Mesodermal cell (in vitro differentiated cells): Measurements from ENCODE around the gene C3orf33.
"Not testable (repeated sequence)": the region's sequence is repeated elsewhere in the genome, so short reads cannot be mapped to it uniquely, and the experiment has no call there.

Source experiments
- H3K27ac ChIP-seq: 2 replicates; pipeline ENCODE4 v1.7.0; 2013; ENCODE audit warnings: mild to moderate bottlenecking, low read depth, low read length, moderate library complexity; ENCODE audit not compliant: severe bottlenecking
- H3K36me3 ChIP-seq: 2 replicates; pipeline ENCODE4 v1.7.1; 2013; ENCODE audit warnings: mild to moderate bottlenecking, low read length, moderate library complexity; ENCODE audit not compliant: control insufficient read depth, insufficient read depth
- H3K4me1 ChIP-seq: one replicate; pipeline ENCODE4 v1.7.1; 2013; ENCODE audit warnings: mild to moderate bottlenecking, low read length; ENCODE audit not compliant: insufficient read depth, control insufficient read depth, poor library complexity, severe bottlenecking
- H3K4me3 ChIP-seq: 2 replicates; pipeline ENCODE4 v1.7.0; 2013; ENCODE audit warnings: low read length, control low read depth, mild to moderate bottlenecking; ENCODE audit not compliant: insufficient read depth, poor library complexity, severe bottlenecking; ENCODE audit errors: extremely low read depth
- H3K9me3 ChIP-seq: 2 replicates; pipeline ENCODE4 v1.7.1; 2013; ENCODE audit warnings: mild to moderate bottlenecking, low read length, moderate library complexity; ENCODE audit not compliant: control insufficient read depth
- WGBS, 2 experiments: methylation state at CpG; one replicate each; pipeline ENCODE4 v1.1.5; 2013; ENCODE audit warnings: missing lambda C conversion rate in 2 of 2; ENCODE audit not compliant: insufficient coverage in 2 of 2; 5-methylcytosine and 5-hydroxymethylcytosine counted together

Gene C3orf33

GRCh38 chr3:155828490-155829098, 22.5 kb upstream of the C3orf33 start:
- not testable (repeated sequence) for H3K4me1 ChIP-seq, H3K9me3 ChIP-seq, H3K4me3 ChIP-seq, H3K27ac ChIP-seq
- 97 to 98% methylated on average over 4 to 8 of the region's 13 CpGs for WGBS, 2 experiments
- H3K36me3 ChIP-seq = peaks cover 38% of the 10 kb centered on the region

GRCh38 chr3:155815030-155815545, 9.0 kb upstream of the C3orf33 start:
- Histone ChIP-seq H3K27ac (no peak overlapping the region), H3K4me3 (no peak overlapping the region), H3K9me3 (no peaks in the 10 kb centered on the region), H3K4me1 (no peaks in the 10 kb centered on the region), H3K36me3 (no peaks in the 10 kb centered on the region)

- not testable (repeated sequence) for H3K4me1 ChIP-seq, H3K36me3 ChIP-seq, H3K9me3 ChIP-seq, H3K27ac ChIP-seq, H3K4me3 ChIP-seq
These were observed 7.1 kb upstream of the C3orf33 start for GRCh38 chr3:155813224-155813623.

- Histone ChIP-seq H3K4me1 (no peaks in the 10 kb centered on the region), H3K36me3 (no peaks in the 10 kb centered on the region), H3K27ac (no peak overlapping the region), H3K9me3 (no peaks in the 10 kb centered on the region), H3K4me3 (no peak overlapping the region)
These were observed 3.1 kb upstream of the C3orf33 start for GRCh38 chr3:155809181-155809580.

GRCh38 chr3:155807823-155808222, 1.7 kb upstream of the C3orf33 start:
- Histone ChIP-seq H3K4me1 (no peaks in the 10 kb centered on the region), H3K9me3 (no peaks in the 10 kb centered on the region), H3K27ac (no peak overlapping the region), H3K4me3 (no peak overlapping the region), H3K36me3 (no peaks in the 10 kb centered on the region)
- WGBS, 2 experiments = no CpG with 5 or more reads among the region's 2 CpGs

- H3K4me3 ChIP-seq = peak overlapping the region; percentile 63
- 76 to 80% methylated on average over 11 to 14 of the region's 15 CpGs for WGBS, 2 experiments
- no peaks in the 10 kb centered on the region for H3K4me1 ChIP-seq
- H3K36me3 ChIP-seq = no peaks in the 10 kb centered on the region
- no peak overlapping the region for H3K27ac ChIP-seq
- no peaks in the 10 kb centered on the region for H3K9me3 ChIP-seq
These were observed 775 bp downstream of the C3orf33 start for GRCh38 chr3:155805204-155805801.

- Histone ChIP-seq H3K4me3 (no peak overlapping the region), H3K4me1 (no peaks in the 10 kb centered on the region), H3K36me3 (no peaks in the 10 kb centered on the region), H3K9me3 (no peaks in the 10 kb centered on the region), H3K27ac (no peak overlapping the region)
These were observed 1.8 kb downstream of the C3orf33 start for GRCh38 chr3:155804323-155804722.

- WGBS, 2 experiments = no CpG with 5 or more reads among the region's 1 CpG
- no peaks in the 10 kb centered on the region for H3K36me3 ChIP-seq
- no peak overlapping the region for H3K4me3 ChIP-seq
- no peak overlapping the region for H3K27ac ChIP-seq
- no peaks in the 10 kb centered on the region for H3K9me3 ChIP-seq
- no peaks in the 10 kb centered on the region for H3K4me1 ChIP-seq
These were observed 13.5 kb downstream of the C3orf33 start for GRCh38 chr3:155792532-155792931.

- Histone ChIP-seq H3K27ac (no peak overlapping the region), H3K36me3 (no peaks in the 10 kb centered on the region), H3K4me1 (no peaks in the 10 kb centered on the region), H3K4me3 (no peak overlapping the region), H3K9me3 (no peaks in the 10 kb centered on the region)
- 94 to 100% methylated on average over 1 to 2 of the region's 2 CpGs for WGBS, 2 experiments
These were observed 14.9 kb downstream of the C3orf33 start for GRCh38 chr3:155791190-155791589.

GRCh38 chr3:155790272-155790925, 15.7 kb downstream of the C3orf33 start:
- no peaks in the 10 kb centered on the region for H3K9me3 ChIP-seq
- no peaks in the 10 kb centered on the region for H3K4me1 ChIP-seq
- 85% methylated on average over 2 to 3 of the region's 4 CpGs for WGBS, 2 experiments
- no peak overlapping the region for H3K27ac ChIP-seq
- no peaks in the 10 kb centered on the region for H3K36me3 ChIP-seq
- no peak overlapping the region for H3K4me3 ChIP-seq

GRCh38 chr3:155785662-155786295, 20.3 kb downstream of the C3orf33 start:
- H3K9me3 ChIP-seq = peaks cover 7% of the 10 kb centered on the region
- no peak overlapping the region for H3K4me3 ChIP-seq
- H3K27ac ChIP-seq = no peak overlapping the region
- no peaks in the 10 kb centered on the region for H3K4me1 ChIP-seq
- H3K36me3 ChIP-seq = no peaks in the 10 kb centered on the region
